MCF 10A (cell line): ENCODE results near the gene MAP3K5. TPM values are rescaled to one million over a fixed set of nuclear protein-coding genes. Genes with fewer than 3 reads are reported as not detected.

ENCODE experiments used
- BruUV-seq: library from RNA; stranded (reverse); fragments of 400-500 nt; replicated peaks from 2 replicates; lab custom pipeline; 2021; lab: Mats Ljungman, UMichigan
- CTCF ChIA-PET: fragments of 300-600 bp; sonication (Branson Sonifier 250); formaldehyde crosslinking; extraction: SDS; loops from one replicate; lab custom pipeline; 2021; ENCODE audit warnings: antibody characterized with exemption, inconsistent platforms; lab: Yijun Ruan, JAX
- POLR2A ChIA-PET: fragments of 300-600, 350-650 bp; sonication (Branson Sonifier 250); formaldehyde crosslinking; extraction: SDS; loops from one replicate; lab custom pipeline; 2020; ENCODE audit warnings: antibody characterized with exemption, inconsistent platforms; lab: Yijun Ruan, JAX
- DNase-seq: peaks from one replicate; pipeline ENCODE4 v3.0.0-alpha.2; 2018; ENCODE audit not compliant: unreplicated experiment
- H3K27ac Mint-ChIP-seq: one replicate; pipeline ENCODE4 v1.8.0; 2022; ENCODE audit warnings: mild to moderate bottlenecking, low read depth, mixed read lengths; ENCODE audit not compliant: unreplicated experiment
- H3K27me3 Mint-ChIP-seq: one replicate; pipeline ENCODE4 v1.8.0; 2022; ENCODE audit warnings: mixed read lengths; ENCODE audit not compliant: insufficient read depth, unreplicated experiment
- H3K36me3 Mint-ChIP-seq: one replicate; pipeline ENCODE4 v1.8.0; 2022; ENCODE audit warnings: mild to moderate bottlenecking, moderate library complexity, mixed read lengths; ENCODE audit not compliant: insufficient read depth, unreplicated experiment
- H3K4me1 Mint-ChIP-seq: one replicate; pipeline ENCODE4 v1.8.0; 2022; ENCODE audit warnings: mixed read lengths; ENCODE audit not compliant: insufficient read depth, unreplicated experiment
- H3K4me3 Mint-ChIP-seq: one replicate; pipeline ENCODE4 v1.8.0; 2022; ENCODE audit warnings: mild to moderate bottlenecking, moderate library complexity, mixed read lengths; ENCODE audit not compliant: unreplicated experiment
- H3K9me3 Mint-ChIP-seq: one replicate; pipeline ENCODE4 v1.8.0; 2022; ENCODE audit warnings: mixed read lengths; ENCODE audit not compliant: unreplicated experiment
- intact Hi-C: fragments of 100-400 bp; cut with micrococcal nuclease; formaldehyde crosslinking; loops from 2 replicates; pipeline ENCODE4 v1.14.1; 2022
- total RNA-seq: library from RNA; stranded (reverse); gene quantifications from 2 replicates; pipeline ENCODE4 v1.2.3, GENCODE V29; 2022
- TF ChIP-seq, protein P1 (sequence below): fragments of 200-600 bp; IDR thresholded peaks from one replicate; pipeline ENCODE4 v1.8.0; 2022; ENCODE audit warnings: antibody characterized with exemption, mild to moderate bottlenecking; ENCODE audit not compliant: unreplicated experiment

MAP3K5 gene
- total RNA-seq, 1 experiment from 2014 or later, result 8.4 TPM

DNA sequence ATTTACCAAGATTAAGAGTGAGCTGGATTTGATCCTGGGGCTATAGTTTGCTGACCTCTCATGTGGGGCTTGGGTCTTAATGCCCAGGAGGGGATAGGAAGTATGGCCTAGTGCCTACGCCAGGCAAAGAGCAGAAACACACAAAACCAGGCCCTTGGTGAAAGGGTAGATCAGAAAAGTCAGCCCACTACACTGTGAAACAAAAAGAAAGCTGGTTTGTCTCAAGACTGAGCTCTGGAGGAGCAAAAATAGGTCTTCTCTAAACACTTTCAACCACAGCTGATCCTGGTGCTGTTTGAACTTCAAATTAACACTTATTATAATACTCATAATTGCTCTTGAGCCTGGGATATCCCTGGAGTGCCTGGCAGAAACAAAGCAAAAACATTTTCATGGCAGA, 167.0 kb downstream of the MAP3K5 start:
- Mint-ChIP-seq H3K4me1 (no peaks in the 10 kb centered on the region), H3K9me3 (no peaks in the 10 kb centered on the region), H3K36me3 (peaks cover 8% of the 10 kb centered on the region), H3K27me3 (no peaks in the 10 kb centered on the region), H3K4me3 (no peak overlapping the region), H3K27ac (no peak overlapping the region)
- TF ChIP-seq, protein P1, sequence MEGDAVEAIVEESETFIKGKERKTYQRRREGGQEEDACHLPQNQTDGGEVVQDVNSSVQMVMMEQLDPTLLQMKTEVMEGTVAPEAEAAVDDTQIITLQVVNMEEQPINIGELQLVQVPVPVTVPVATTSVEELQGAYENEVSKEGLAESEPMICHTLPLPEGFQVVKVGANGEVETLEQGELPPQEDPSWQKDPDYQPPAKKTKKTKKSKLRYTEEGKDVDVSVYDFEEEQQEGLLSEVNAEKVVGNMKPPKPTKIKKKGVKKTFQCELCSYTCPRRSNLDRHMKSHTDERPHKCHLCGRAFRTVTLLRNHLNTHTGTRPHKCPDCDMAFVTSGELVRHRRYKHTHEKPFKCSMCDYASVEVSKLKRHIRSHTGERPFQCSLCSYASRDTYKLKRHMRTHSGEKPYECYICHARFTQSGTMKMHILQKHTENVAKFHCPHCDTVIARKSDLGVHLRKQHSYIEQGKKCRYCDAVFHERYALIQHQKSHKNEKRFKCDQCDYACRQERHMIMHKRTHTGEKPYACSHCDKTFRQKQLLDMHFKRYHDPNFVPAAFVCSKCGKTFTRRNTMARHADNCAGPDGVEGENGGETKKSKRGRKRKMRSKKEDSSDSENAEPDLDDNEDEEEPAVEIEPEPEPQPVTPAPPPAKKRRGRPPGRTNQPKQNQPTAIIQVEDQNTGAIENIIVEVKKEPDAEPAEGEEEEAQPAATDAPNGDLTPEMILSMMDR, result no peak
- ChIA-PET POLR2A (no interaction called here), CTCF (interaction anchor here (0.8 to 4.2 kb wide), 3 partner anchors 18 to 204 kb away, joined by 3 to 26 read pairs (median 10); partner anchors contain the start of gene MAP3K5)
- no TSS peak for BruUV-seq
- intact Hi-C loops, result no loop called here
- DNase-seq, result no peak

DNA sequence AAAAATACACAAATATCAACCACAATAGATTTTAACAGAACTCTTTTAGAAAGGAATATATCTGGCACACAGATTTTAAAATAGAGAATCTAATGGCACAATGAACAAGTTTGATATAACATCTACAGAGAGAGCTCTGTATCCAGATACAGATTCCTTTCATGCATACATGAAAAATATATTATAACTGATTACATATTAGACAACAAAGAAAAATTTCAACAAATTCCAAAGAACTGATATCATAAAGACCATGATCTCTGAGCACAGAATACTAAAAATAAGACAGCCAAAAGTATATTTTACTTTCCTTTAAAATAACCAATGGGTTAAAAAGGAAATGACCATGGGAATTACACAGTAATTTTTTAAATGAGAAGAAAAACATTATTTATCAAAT, 167.9 kb downstream of the MAP3K5 start:
- Mint-ChIP-seq H3K36me3 (peaks cover 6% of the 10 kb centered on the region), H3K27me3 (no peaks in the 10 kb centered on the region), H3K9me3 (no peaks in the 10 kb centered on the region), H3K27ac (no peak overlapping the region), H3K4me1 (no peaks in the 10 kb centered on the region), H3K4me3 (no peak overlapping the region)
- ChIA-PET POLR2A (no interaction called here), CTCF (interaction anchor here (0.7 to 2.2 kb wide), 3 partner anchors 168 to 1827 kb away, joined by 3 to 10 read pairs (median 4); partner anchors contain the start of gene MAP3K5)
- no TSS peak for BruUV-seq
- intact Hi-C loops, result no loop called here
- TF ChIP-seq, protein P1, result no peak
- no peak for DNase-seq

DNA sequence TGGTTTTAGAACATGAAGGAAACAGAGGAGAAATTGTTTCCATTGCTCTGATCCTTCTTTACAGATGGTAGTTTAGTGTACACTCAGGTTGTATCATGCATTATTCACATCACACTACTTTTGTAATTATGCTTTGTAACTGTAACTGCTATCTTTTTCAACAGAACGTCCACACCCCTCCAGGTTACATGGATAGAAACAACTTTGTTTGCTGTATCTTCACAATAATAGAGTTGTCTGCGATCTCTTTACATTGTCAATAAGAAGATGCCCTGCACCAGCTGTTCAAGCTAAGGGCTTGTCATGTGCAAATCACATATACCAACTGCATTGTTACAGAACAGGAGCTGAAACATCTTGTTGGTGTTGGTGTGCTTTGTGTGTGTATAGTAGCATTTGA, 174.2 kb downstream of the MAP3K5 start:
- BruUV-seq, result no TSS peak
- H3K9me3 Mint-ChIP-seq, result no peaks in the 10 kb centered on the region
- CTCF ChIA-PET, result interaction anchor here (0.6 to 1.7 kb wide), 4 partner anchors 26 to 199 kb away, joined by 4 to 5 read pairs (median 4); partner anchors contain the start of gene MAP3K5
- no peak overlapping the region for H3K4me3 Mint-ChIP-seq
- H3K36me3 Mint-ChIP-seq, result peaks cover 12% of the 10 kb centered on the region
- POLR2A ChIA-PET, result interaction anchor here (0.6 to 1.0 kb wide), 2 partner anchors 17 to 226 kb away, joined by 3 read pairs; no protein-coding TSS in a partner anchor
- no peaks in the 10 kb centered on the region for H3K4me1 Mint-ChIP-seq
- intact Hi-C loops, result no loop called here
- TF ChIP-seq, protein P1, result no peak
- no peak overlapping the region for H3K27ac Mint-ChIP-seq
- DNase-seq, result no peak
- no peaks in the 10 kb centered on the region for H3K27me3 Mint-ChIP-seq

DNA sequence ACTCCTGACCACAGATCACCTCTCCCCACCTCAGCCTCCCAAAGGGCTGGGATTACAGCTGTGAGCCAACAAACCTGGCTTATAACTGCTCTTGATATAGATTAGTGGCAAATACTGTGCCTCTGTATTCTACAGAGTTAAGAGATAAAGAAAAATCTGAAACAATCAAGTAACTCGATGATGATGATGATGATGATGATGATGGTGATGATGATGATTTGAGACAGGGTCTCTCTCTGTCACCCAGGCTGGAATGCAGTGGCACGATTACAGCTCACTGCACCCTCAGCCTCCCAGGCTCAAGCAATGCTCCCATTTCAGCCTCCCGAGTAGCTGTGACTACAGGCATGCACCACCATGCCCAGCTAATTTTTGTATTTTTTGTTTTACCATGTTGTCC, 175.8 kb downstream of the MAP3K5 start:
- no TSS peak for BruUV-seq
- intact Hi-C loops, result no loop called here

More for the DNA sequence above, 175.8 kb downstream of the MAP3K5 start:
- no peak overlapping the region for H3K4me3 Mint-ChIP-seq
- no peaks in the 10 kb centered on the region for H3K9me3 Mint-ChIP-seq
- H3K36me3 Mint-ChIP-seq, result peaks cover 12% of the 10 kb centered on the region
- no peaks in the 10 kb centered on the region for H3K27me3 Mint-ChIP-seq
- H3K27ac Mint-ChIP-seq, result no peak overlapping the region
- POLR2A ChIA-PET, result interaction anchor here (0.6 kb wide), 1 partner anchor 14 kb away, joined by 3 read pairs; no protein-coding TSS in a partner anchor
- no peak for DNase-seq
- TF ChIP-seq, protein P1, result no peak
- CTCF ChIA-PET, result interaction anchor here (0.6 to 1.7 kb wide), 5 partner anchors 27 to 176 kb away, joined by 3 to 6 read pairs (median 4); partner anchors contain the start of genes MAP3K5 and MAP7
- H3K4me1 Mint-ChIP-seq, result no peaks in the 10 kb centered on the region
